GM12878 (cell line): ENCODE results near the gene TMEM126A. TPM values are rescaled to one million over a fixed set of nuclear protein-coding genes. Genes with fewer than 3 reads are reported as not detected.

Source experiments
- ATF7 ChIP-seq: fragments of 450-650 bp; IDR thresholded peaks from 2 replicates; pipeline ENCODE4 v1.6.1; 2016; ENCODE audit warnings: low read depth, mild to moderate bottlenecking
- CBX5 ChIP-seq: sonication (generic); IDR thresholded peaks from 2 replicates; pipeline ENCODE4 v1.6.1; 2016; ENCODE audit warnings: low read depth, moderate library complexity, mild to moderate bottlenecking, inconsistent platforms
- CEBPB ChIP-seq, 2 experiments: fragments of 150-350 bp in 1 of 2; IDR thresholded peaks; 2 replicates each; pipeline ENCODE4 v1.6.1; 2012 to 2014; ENCODE audit warnings: low read depth in 2 of 2, low read length in 2 of 2, borderline replicate concordance in 1 of 2, inconsistent platforms in 1 of 2
- CHD1 ChIP-seq: IDR thresholded peaks from 2 replicates; pipeline ENCODE4 v1.6.1; 2012; ENCODE audit warnings: low read depth, low read length, improper control_type of control experiment
- CREB1 ChIP-seq: IDR thresholded peaks from 2 replicates; pipeline ENCODE4 v1.6.1; 2012; ENCODE audit warnings: low read depth, mild to moderate bottlenecking, inconsistent platforms
- EP300 ChIP-seq, 2 experiments: fragments of 150-350 bp in 1 of 2; IDR thresholded peaks; 2 replicates each; pipeline ENCODE4 v1.6.1; 2011 to 2012; ENCODE audit warnings: low read depth in 2 of 2, low read length in 2 of 2, borderline replicate concordance in 1 of 2, improper control_type of control experiment in 1 of 2, inconsistent platforms in 1 of 2; ENCODE audit not compliant: control insufficient read depth in 1 of 2
- HDAC2 ChIP-seq: fragments of 200-600 bp; sonication (generic); IDR thresholded peaks from 2 replicates; pipeline ENCODE4 v1.6.1; 2017
- KLF5 ChIP-seq: fragments of 450-650 bp; IDR thresholded peaks from 2 replicates; pipeline ENCODE4 v1.6.1; 2014; ENCODE audit warnings: mild to moderate bottlenecking; ENCODE audit not compliant: partially characterized antibody
- MYB ChIP-seq: fragments of 150-350 bp; IDR thresholded peaks from 2 replicates; pipeline ENCODE4 v1.6.1; 2014; ENCODE audit warnings: mild to moderate bottlenecking, low read depth, low read length, borderline replicate concordance
- MYC ChIP-seq: IDR thresholded peaks from 2 replicates; pipeline ENCODE4 v1.6.1; 2011; ENCODE audit warnings: mild to moderate bottlenecking, low read length, moderate library complexity, inconsistent platforms; ENCODE audit not compliant: insufficient read depth, insufficient replicate concordance, insufficient read length, severe bottlenecking
- NFXL1 ChIP-seq: fragments of 450-650 bp; IDR thresholded peaks from 2 replicates; pipeline ENCODE4 v1.6.1; 2017; ENCODE audit warnings: antibody characterized with exemption, mild to moderate bottlenecking, borderline replicate concordance
- NFYB ChIP-seq: IDR thresholded peaks from 2 replicates; pipeline ENCODE4 v1.6.1; 2011; ENCODE audit warnings: low read depth, mild to moderate bottlenecking, low read length, improper control_type of control experiment, moderate library complexity; ENCODE audit not compliant: insufficient read depth
- RAD51 ChIP-seq: fragments of 450-650 bp; IDR thresholded peaks from 2 replicates; pipeline ENCODE4 v1.6.1; 2016; ENCODE audit warnings: moderate library complexity, mild to moderate bottlenecking, inconsistent platforms
- STAT1 ChIP-seq: fragments of 450-650 bp; conservative IDR thresholded peaks from 2 replicates; pipeline ENCODE4 v1.6.1; 2014; ENCODE audit warnings: antibody characterized with exemption, mild to moderate bottlenecking
- TBL1XR1 ChIP-seq: IDR thresholded peaks from 2 replicates; pipeline ENCODE4 v1.6.1; 2012; ENCODE audit warnings: low read depth, low read length, improper control_type of control experiment
- TCF7 ChIP-seq: IDR thresholded peaks from 2 replicates; pipeline ENCODE4 v1.6.1; 2014; ENCODE audit warnings: antibody characterized with exemption, borderline replicate concordance
- WRNIP1 ChIP-seq: IDR thresholded peaks from 2 replicates; pipeline ENCODE4 v1.6.1; 2011; ENCODE audit warnings: low read depth, low read length, improper control_type of control experiment, borderline replicate concordance
- YY1 ChIP-seq: IDR thresholded peaks from 2 replicates; pipeline ENCODE4 v1.6.1; 2011; ENCODE audit warnings: low read depth, mild to moderate bottlenecking, low read length
- ZBED1 ChIP-seq: IDR thresholded peaks from 2 replicates; pipeline ENCODE4 v1.6.1; 2016; ENCODE audit warnings: borderline replicate concordance
- ZNF207 ChIP-seq: fragments of 450-650 bp; IDR thresholded peaks from 2 replicates; pipeline ENCODE4 v1.6.1; 2014; ENCODE audit warnings: antibody characterized with exemption, mild to moderate bottlenecking, borderline replicate concordance
- ZNF622 ChIP-seq: fragments of 450-650 bp; IDR thresholded peaks from 2 replicates; pipeline ENCODE4 v1.6.1; 2017; ENCODE audit warnings: mild to moderate bottlenecking, inconsistent platforms
- polyA plus RNA-seq, 11 experiments: library from polyadenylated mRNA; depleted of rRNA in 4 of 11; unstranded in 6 of 11; stranded (reverse) in 5 of 11; fragments of >200 nt; fragmentation: Nextera tagmentation in 4 of 11; fragmentation: Illumina TruSeq in 1 of 11; extraction: Ambion mirVana in 4 of 11; extraction: Trizol in 1 of 11; gene quantifications; 1 replicate in 1 of 11; 2 replicates in 10 of 11; pipeline versions ENCODE4 v1.2.1 to v1.2.3, GENCODE V29; 2011 to 2016; ENCODE audit warnings: inconsistent platforms in 2 of 11, missing spikeins in 2 of 11, low read depth in 1 of 11
- total RNA-seq, 4 experiments: library from RNA; depleted of rRNA in 3 of 4; stranded (reverse); fragments of >200 nt in 3 of 4; fragmentation: Illumina TruSeq in 1 of 4; extraction: Trizol in 1 of 4; gene quantifications; 2 replicates each; pipeline versions ENCODE4 v1.2.1 to v1.2.3, GENCODE V29; 2013 to 2021
- TF ChIP-seq, protein P1 (sequence below): IDR thresholded peaks from 2 replicates; pipeline ENCODE4 v1.6.1; 2011; ENCODE audit warnings: borderline replicate concordance, low read depth, mild to moderate bottlenecking, moderate library complexity, mixed read lengths, low read length; ENCODE audit not compliant: insufficient read depth; ENCODE audit errors: extremely low read length
- TF ChIP-seq, protein P2 (sequence below): IDR thresholded peaks from 2 replicates; pipeline ENCODE4 v1.6.1; 2011; ENCODE audit warnings: borderline replicate concordance, low read depth, mild to moderate bottlenecking, moderate library complexity, low read length; ENCODE audit not compliant: insufficient read depth, poor library complexity, severe bottlenecking
- TF ChIP-seq, protein P3 (sequence below): IDR thresholded peaks from 2 replicates; pipeline ENCODE4 v1.6.1; 2012; ENCODE audit warnings: low read depth, low read length, improper control_type of control experiment
- TF ChIP-seq, protein P4 (sequence below): fragments of 450-650 bp; formaldehyde crosslinking; IDR thresholded peaks from 2 replicates; pipeline ENCODE4 v1.4.0; 2022; ENCODE audit warnings: mild to moderate bottlenecking, moderate library complexity

The TMEM126A gene
- total and polyA plus RNA-seq, 10 of the 15 experiments (the other 5 are each of a cell fraction or from before 2014, with no cell fraction given) = 38.6 to 208 (median 71.7) TPM

DNA sequence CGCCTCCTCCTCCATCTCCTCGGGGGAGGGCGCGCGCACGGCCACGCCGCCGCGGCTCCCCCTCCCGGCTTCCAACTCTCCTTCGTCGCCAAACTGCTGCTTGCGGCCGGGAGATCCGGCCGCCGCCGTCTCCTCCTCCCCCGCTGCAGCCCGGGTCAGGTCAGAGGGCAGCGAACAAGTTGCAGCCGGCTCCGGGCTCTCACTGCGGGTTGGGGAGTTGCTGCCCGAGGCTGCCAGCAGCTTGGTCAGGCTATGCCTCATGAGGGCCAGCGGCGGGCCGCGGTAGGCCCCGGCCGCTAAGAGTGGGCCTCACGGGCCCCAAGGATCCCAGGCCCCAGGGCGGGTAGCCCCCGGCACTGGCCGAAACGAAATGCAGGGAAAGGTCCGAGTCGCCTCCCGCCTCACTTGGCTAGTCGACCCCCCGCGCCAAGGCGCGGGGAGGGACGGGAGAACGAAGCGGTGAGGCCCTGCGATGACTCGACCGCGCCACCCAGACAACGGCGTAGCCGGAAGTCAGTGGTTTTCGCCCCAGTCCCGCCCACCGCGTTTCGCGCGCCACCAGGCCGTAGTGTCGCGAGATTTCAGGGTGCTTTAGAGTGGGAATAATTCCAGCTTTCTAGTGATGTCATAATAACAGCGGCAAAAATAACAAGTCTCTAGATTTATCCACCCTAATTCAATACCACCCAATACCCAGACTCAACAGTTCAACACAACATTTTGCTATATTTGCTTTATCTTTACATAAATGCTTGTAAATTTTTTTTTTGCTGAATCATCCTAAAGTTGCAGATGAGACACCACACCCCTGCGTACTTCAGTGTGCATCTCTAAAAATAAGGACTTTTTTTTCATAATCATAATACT, 17.1 kb downstream of the TMEM126A start, which contains the start of gene CREBZF (continued):
- TF ChIP-seq CEBPB (IDR thresholded peaks at IDR 0.05; ENCODE audit: borderline replicate concordance in 1 of 2, low read depth in 2 of 2, low read length in 2 of 2) (no peak), RAD51 (no peak), TCF7 (no peak), ZNF622 (no peak), ZNF207 (peak; percentile 35; the same call in 1 of the 2 replicates), WRNIP1 (no peak), YY1 (0 out of 2 replicates have a peak, but pooled peaks have one; percentile 22), MYC (peak; percentile 57), CHD1 (no peak), HDAC2 (no peak), KLF5 (peak; percentile 33), NFYB (no peak), TBL1XR1 (no peak), NFXL1 (no peak), EP300 (IDR thresholded peaks at IDR 0.05; ENCODE audit: borderline replicate concordance in 1 of 2, control insufficient read depth in 1 of 2, low read depth in 2 of 2, low read length in 2 of 2) (no peak), ATF7 (peak; percentile 97), MYB (no peak), CREB1 (peak; percentile 77), STAT1 (no peak), CBX5 (no peak), ZBED1 (no peak)
- TF ChIP-seq, protein P1, sequence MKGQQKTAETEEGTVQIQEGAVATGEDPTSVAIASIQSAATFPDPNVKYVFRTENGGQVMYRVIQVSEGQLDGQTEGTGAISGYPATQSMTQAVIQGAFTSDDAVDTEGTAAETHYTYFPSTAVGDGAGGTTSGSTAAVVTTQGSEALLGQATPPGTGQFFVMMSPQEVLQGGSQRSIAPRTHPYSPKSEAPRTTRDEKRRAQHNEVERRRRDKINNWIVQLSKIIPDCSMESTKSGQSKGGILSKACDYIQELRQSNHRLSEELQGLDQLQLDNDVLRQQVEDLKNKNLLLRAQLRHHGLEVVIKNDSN = no peak
- TF ChIP-seq, protein P2, sequence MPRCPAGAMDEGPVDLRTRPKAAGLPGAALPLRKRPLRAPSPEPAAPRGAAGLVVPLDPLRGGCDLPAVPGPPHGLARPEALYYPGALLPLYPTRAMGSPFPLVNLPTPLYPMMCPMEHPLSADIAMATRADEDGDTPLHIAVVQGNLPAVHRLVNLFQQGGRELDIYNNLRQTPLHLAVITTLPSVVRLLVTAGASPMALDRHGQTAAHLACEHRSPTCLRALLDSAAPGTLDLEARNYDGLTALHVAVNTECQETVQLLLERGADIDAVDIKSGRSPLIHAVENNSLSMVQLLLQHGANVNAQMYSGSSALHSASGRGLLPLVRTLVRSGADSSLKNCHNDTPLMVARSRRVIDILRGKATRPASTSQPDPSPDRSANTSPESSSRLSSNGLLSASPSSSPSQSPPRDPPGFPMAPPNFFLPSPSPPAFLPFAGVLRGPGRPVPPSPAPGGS = no peak
- TF ChIP-seq, protein P3, sequence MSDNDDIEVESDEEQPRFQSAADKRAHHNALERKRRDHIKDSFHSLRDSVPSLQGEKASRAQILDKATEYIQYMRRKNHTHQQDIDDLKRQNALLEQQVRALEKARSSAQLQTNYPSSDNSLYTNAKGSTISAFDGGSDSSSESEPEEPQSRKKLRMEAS = no peak; the same call in none of the 2 replicates
- TF ChIP-seq, protein P4, sequence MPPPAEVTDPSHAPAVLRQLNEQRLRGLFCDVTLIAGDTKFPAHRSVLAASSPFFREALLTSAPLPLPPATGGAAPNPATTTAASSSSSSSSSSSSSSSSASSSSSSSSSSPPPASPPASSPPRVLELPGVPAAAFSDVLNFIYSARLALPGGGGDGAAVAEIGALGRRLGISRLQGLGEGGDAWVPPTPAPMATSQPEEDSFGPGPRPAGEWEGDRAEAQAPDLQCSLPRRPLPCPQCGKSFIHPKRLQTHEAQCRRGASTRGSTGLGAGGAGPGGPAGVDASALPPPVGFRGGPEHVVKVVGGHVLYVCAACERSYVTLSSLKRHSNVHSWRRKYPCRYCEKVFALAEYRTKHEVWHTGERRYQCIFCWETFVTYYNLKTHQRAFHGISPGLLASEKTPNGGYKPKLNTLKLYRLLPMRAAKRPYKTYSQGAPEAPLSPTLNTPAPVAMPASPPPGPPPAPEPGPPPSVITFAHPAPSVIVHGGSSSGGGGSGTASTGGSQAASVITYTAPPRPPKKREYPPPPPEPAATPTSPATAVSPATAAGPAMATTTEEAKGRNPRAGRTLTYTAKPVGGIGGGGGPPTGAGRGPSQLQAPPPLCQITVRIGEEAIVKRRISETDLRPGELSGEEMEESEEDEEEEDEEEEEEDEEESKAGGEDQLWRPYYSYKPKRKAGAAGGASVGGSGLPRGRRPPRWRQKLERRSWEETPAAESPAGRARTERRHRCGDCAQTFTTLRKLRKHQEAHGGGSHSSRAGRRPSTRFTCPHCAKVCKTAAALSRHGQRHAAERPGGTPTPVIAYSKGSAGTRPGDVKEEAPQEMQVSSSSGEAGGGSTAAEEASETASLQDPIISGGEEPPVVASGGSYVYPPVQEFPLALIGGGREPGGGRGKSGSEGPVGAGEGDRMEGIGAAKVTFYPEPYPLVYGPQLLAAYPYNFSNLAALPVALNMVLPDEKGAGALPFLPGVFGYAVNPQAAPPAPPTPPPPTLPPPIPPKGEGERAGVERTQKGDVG (CRISPR knock-in tag) = no peak
